Trophoblast cell (in vitro differentiated cells and primary cell): ENCODE measurements around the gene ADRB2.
A peak's percentile ranks its signal among the peaks of the same experiment; 100 is the strongest.

ENCODE experiments used
- DNase-seq, 2 donors: peaks; one replicate each; pipeline ENCODE4 v3.0.0-alpha.2; 2016
- H2AFZ ChIP-seq: 2 replicates; pipeline ENCODE4 v1.6.1; 2013; ENCODE audit warnings: low read length, moderate library complexity, mild to moderate bottlenecking; ENCODE audit not compliant: insufficient read depth, poor library complexity
- H2AK5ac ChIP-seq: 2 replicates; pipeline ENCODE4 v1.6.1; 2013; ENCODE audit warnings: mild to moderate bottlenecking, low read length
- H2BK120ac ChIP-seq: 2 replicates; pipeline ENCODE4 v1.6.1; 2013; ENCODE audit warnings: low read length, mild to moderate bottlenecking, moderate library complexity; ENCODE audit not compliant: insufficient read depth, poor library complexity
- H2BK12ac ChIP-seq: 2 replicates; pipeline ENCODE4 v1.6.1; 2013; ENCODE audit warnings: mild to moderate bottlenecking, low read length, moderate library complexity
- H2BK5ac ChIP-seq: 2 replicates; pipeline ENCODE4 v1.6.1; 2013; ENCODE audit warnings: low read length, low read depth, moderate library complexity, mild to moderate bottlenecking; ENCODE audit not compliant: poor library complexity
- H3K14ac ChIP-seq: 2 replicates; pipeline ENCODE4 v1.6.1; 2013; ENCODE audit warnings: mild to moderate bottlenecking, low read length
- H3K18ac ChIP-seq: 2 replicates; pipeline ENCODE4 v1.6.1; 2013; ENCODE audit warnings: mild to moderate bottlenecking, low read length
- H3K23ac ChIP-seq: 2 replicates; pipeline ENCODE4 v1.6.1; 2013; ENCODE audit warnings: low read length
- H3K27ac ChIP-seq: 2 replicates; pipeline ENCODE4 v1.5.1; 2013; ENCODE audit warnings: low read depth, mild to moderate bottlenecking, inconsistent platforms, low read length, moderate library complexity
- H3K27me3 ChIP-seq: 2 replicates; pipeline ENCODE4 v1.6.1; 2013; ENCODE audit warnings: inconsistent platforms, mild to moderate bottlenecking, low read length, moderate library complexity; ENCODE audit not compliant: insufficient read depth
- H3K36me3 ChIP-seq, 2 experiments: 1 replicate in 1 of 2; 2 replicates in 1 of 2; pipeline ENCODE4 v1.6.1; 2013; ENCODE audit warnings: low read length in 2 of 2, mild to moderate bottlenecking in 2 of 2, moderate library complexity in 1 of 2; ENCODE audit not compliant: insufficient read depth in 2 of 2, control insufficient read depth in 1 of 2
- H3K4ac ChIP-seq: 2 replicates; pipeline ENCODE4 v1.6.1; 2013; ENCODE audit warnings: low read depth, mild to moderate bottlenecking, low read length, moderate library complexity
- H3K4me1 ChIP-seq, 2 experiments: 1 replicate in 1 of 2; 2 replicates in 1 of 2; pipeline ENCODE4 v1.6.1; 2013; ENCODE audit warnings: low read length in 2 of 2, mild to moderate bottlenecking in 2 of 2, moderate library complexity in 1 of 2; ENCODE audit not compliant: insufficient read depth in 2 of 2, control insufficient read depth in 1 of 2
- H3K4me2 ChIP-seq: 2 replicates; pipeline ENCODE4 v1.6.1; 2013; ENCODE audit warnings: inconsistent platforms, mild to moderate bottlenecking, low read length, moderate library complexity
- H3K4me3 ChIP-seq: 2 replicates; pipeline ENCODE4 v1.5.1; 2013; ENCODE audit warnings: mild to moderate bottlenecking, low read depth, low read length, inconsistent platforms
- H3K79me1 ChIP-seq: one replicate; pipeline ENCODE4 v1.6.1; 2013; ENCODE audit warnings: low read length
- H3K79me2 ChIP-seq: 2 replicates; pipeline ENCODE4 v1.6.1; 2013; ENCODE audit warnings: low read length, mild to moderate bottlenecking; ENCODE audit not compliant: control insufficient read depth, insufficient read depth, poor library complexity
- H3K9ac ChIP-seq: 2 replicates; pipeline ENCODE4 v1.6.1; 2013; ENCODE audit warnings: mild to moderate bottlenecking, low read length
- H3K9me3 ChIP-seq: 2 replicates; pipeline ENCODE4 v1.6.1; 2013; ENCODE audit warnings: low read depth, mild to moderate bottlenecking, control low read depth, inconsistent platforms, low read length; ENCODE audit not compliant: insufficient read depth
- H4K12ac ChIP-seq: 2 replicates; pipeline ENCODE4 v1.6.1; 2013; ENCODE audit warnings: low read depth, mild to moderate bottlenecking, low read length, moderate library complexity
- H4K8ac ChIP-seq: 2 replicates; pipeline ENCODE4 v1.6.1; 2013; ENCODE audit warnings: low read depth, mild to moderate bottlenecking, low read length, moderate library complexity
- H4K91ac ChIP-seq: one replicate; pipeline ENCODE4 v1.6.1; 2013; ENCODE audit warnings: low read depth, mild to moderate bottlenecking, low read length, moderate library complexity
- WGBS: extraction: QIAGEN DNeasy Blood & Tissue Kit; methylation state at CpG from one replicate; pipeline ENCODE4 v1.1.7; 2013; ENCODE audit warnings: missing lambda C conversion rate; ENCODE audit not compliant: insufficient read length, insufficient coverage; ENCODE audit errors: extremely low coverage; 5-methylcytosine and 5-hydroxymethylcytosine counted together

ADRB2 gene

DNA sequence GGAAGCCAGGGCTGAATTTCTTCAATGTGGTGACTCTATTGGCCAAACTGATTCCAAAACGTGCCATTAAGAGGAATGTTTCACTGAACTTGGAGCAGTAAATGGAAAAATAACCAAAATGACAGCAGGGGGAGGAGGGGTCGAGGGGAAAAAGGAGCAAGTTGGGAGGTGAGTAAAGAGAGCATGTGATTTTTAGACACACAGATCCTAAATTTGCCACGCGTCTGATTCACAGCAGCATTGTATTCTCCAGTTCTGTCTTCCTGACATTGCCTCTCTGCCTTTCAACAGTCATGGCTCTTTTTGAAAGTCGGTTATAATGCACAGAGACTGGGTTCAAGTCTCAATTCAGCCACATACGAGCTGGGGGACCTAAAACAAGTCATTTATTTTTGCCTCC lies 22.0 kb upstream of the ADRB2 start:
- Histone ChIP-seq H3K4me2 (no peak overlapping the region), H3K27me3 (no peaks in the 10 kb centered on the region), H4K12ac (no peak overlapping the region)

DNA sequence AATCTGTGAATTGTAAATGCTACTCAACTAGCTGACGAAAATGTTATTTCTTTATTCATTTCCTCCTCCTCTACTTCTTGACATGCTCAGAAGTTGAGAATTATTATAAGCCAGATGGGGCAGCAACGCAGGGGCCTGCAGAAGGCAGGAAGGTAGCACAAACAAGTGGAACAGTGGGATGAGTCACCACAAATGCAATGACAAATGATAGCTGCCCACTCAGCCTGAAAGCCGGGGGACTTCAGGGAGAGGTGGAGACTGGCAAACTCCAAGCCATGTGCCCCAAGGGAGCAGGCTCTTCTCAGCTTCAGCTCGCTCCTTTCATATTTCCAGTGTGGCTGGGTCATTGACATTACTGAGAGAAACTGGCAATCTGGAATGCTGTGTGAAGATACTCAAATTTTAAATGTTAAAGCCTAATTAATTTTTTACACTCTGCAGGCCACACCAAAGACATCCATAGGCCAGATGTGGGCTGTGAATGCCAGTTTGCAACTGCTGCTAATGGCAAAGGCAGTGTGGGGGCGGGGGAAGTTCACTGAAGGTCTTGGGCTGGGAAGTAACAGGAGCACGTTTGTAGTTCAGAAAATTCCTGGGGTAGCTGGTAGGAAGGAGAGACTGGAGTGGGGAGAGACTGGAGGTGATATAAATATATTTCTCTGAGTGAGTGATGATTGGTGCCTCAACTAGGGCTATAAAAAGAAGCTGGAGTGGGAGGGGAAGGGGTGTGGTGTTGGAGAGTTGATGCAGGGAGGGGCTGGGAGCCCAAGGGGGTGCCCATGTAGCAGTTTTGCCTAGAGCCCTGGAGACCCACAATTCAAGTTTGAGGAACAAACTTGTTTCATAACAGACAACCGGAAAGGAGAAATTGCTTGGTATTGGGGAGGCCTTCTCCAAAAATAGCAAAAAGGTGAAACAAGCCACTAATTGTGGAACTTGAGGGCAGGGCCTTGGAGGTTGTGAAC lies 20.8 kb upstream of the ADRB2 start:
- peaks cover 2% of the 10 kb centered on the region for H3K9me3 ChIP-seq
- no peaks in the 10 kb centered on the region for H3K36me3 ChIP-seq
- H4K91ac ChIP-seq: no peak overlapping the region
- no peak overlapping the region for H2BK5ac ChIP-seq
- H3K27me3 ChIP-seq: no peaks in the 10 kb centered on the region
- H3K4me3 ChIP-seq: no peak overlapping the region
- H3K23ac ChIP-seq: no peak overlapping the region
- H3K14ac ChIP-seq: no peak overlapping the region
- no peak overlapping the region for H2BK120ac ChIP-seq
- H3K79me2 ChIP-seq: no peaks in the 10 kb centered on the region
- no peak overlapping the region for H4K12ac ChIP-seq
- H3K79me1 ChIP-seq: no peaks in the 10 kb centered on the region
- no peak overlapping the region for H3K4ac ChIP-seq
- no peak overlapping the region for H3K18ac ChIP-seq
- no peak overlapping the region for H3K9ac ChIP-seq
- no peak overlapping the region for H3K27ac ChIP-seq
- H2BK12ac ChIP-seq: no peak overlapping the region
- WGBS: no CpG with 5 or more reads among the region's 7 CpGs
- H3K4me2 ChIP-seq: no peak overlapping the region
- peaks cover 2 to 5% of the 10 kb centered on the region in 2 experiments for H3K4me1 ChIP-seq
- no peak overlapping the region for H2AK5ac ChIP-seq
- DNase-seq: no peak
- no peak overlapping the region for H2AFZ ChIP-seq
- no peak overlapping the region for H4K8ac ChIP-seq

More for the DNA sequence above, 22.0 kb upstream of the ADRB2 start:
- Histone ChIP-seq H3K9me3 (peaks cover 2% of the 10 kb centered on the region), H3K4ac (no peak overlapping the region), H2BK5ac (no peak overlapping the region), H4K8ac (no peak overlapping the region), H3K27ac (no peak overlapping the region), H3K36me3 (no peaks in the 10 kb centered on the region), H2BK120ac (no peak overlapping the region), H3K79me1 (no peaks in the 10 kb centered on the region), H2BK12ac (no peak overlapping the region), H3K4me1 (peaks cover 2 to 5% of the 10 kb centered on the region in 2 experiments), H2AFZ (no peak overlapping the region), H3K14ac (no peak overlapping the region), H3K23ac (no peak overlapping the region), H3K4me3 (no peak overlapping the region), H3K18ac (no peak overlapping the region), H3K79me2 (no peaks in the 10 kb centered on the region), H2AK5ac (no peak overlapping the region), H3K9ac (no peak overlapping the region), H4K91ac (no peak overlapping the region)
- WGBS: no CpG with 5 or more reads among the region's 6 CpGs
- no peak for DNase-seq

GRCh38 chr5:148806520-148806931 lies 19.9 kb upstream of the ADRB2 start:
- no peak overlapping the region for H3K18ac ChIP-seq
- peaks cover 2 to 5% of the 10 kb centered on the region in 2 experiments for H3K4me1 ChIP-seq

DNA sequence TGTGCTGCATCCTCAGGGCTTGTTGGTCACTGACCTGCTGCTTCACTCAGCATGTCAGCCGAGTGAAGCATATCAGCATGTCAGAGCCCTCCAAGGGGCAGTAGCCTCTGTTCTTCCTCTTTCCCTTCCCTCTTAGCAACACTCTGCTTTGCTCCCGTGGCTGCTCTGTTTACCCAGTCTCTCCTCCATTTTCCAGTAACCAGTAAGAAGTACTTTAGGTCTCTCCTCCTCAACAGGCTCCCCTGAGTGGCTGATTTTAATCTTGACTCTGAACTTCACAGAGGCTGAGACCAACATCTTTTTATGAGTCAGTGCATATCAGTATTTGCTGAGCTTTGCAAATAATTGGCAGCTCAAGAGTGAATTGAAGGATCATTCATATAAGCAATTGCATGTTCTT lies 18.6 kb upstream of the ADRB2 start:
- Histone ChIP-seq H2AFZ (no peak overlapping the region), H3K27me3 (no peaks in the 10 kb centered on the region), H3K4me1 (peaks cover 2 to 5% of the 10 kb centered on the region in 2 experiments), H3K79me1 (no peaks in the 10 kb centered on the region), H3K4ac (no peak overlapping the region), H4K12ac (no peak overlapping the region), H3K9ac (no peak overlapping the region), H2AK5ac (no peak overlapping the region), H3K9me3 (peaks cover 2% of the 10 kb centered on the region), H2BK120ac (no peak overlapping the region), H3K27ac (peak overlapping the region; percentile 3), H4K91ac (no peak overlapping the region), H3K23ac (no peak overlapping the region), H2BK5ac (peak overlapping the region; percentile 4), H3K36me3 (no peaks in the 10 kb centered on the region), H4K8ac (no peak overlapping the region), H3K79me2 (no peaks in the 10 kb centered on the region), H3K4me2 (no peak overlapping the region), H3K4me3 (no peak overlapping the region), H2BK12ac (no peak overlapping the region), H3K14ac (peak overlapping the region; percentile 6), H3K18ac (no peak overlapping the region)
- no peak for DNase-seq
- whole genome bisulfite sequencing: no CpG with 5 or more reads among the region's 2 CpGs

More at GRCh38 chr5:148806520-148806931, 19.9 kb upstream of the ADRB2 start:
- Histone ChIP-seq H3K4me3 (no peak overlapping the region), H3K27ac (no peak overlapping the region), H4K8ac (no peak overlapping the region), H3K14ac (no peak overlapping the region), H2BK12ac (peak overlapping the region; percentile 63), H4K12ac (no peak overlapping the region), H2BK5ac (no peak overlapping the region), H3K9ac (no peak overlapping the region), H4K91ac (no peak overlapping the region), H2AK5ac (no peak overlapping the region), H3K4me2 (no peak overlapping the region), H3K79me2 (no peaks in the 10 kb centered on the region), H3K23ac (no peak overlapping the region), H3K4ac (no peak overlapping the region), H3K36me3 (no peaks in the 10 kb centered on the region), H2AFZ (no peak overlapping the region), H3K79me1 (no peaks in the 10 kb centered on the region), H2BK120ac (no peak overlapping the region), H3K9me3 (peaks cover 2% of the 10 kb centered on the region), H3K27me3 (no peaks in the 10 kb centered on the region)
- WGBS: no CpG with 5 or more reads among the region's 4 CpGs
- no peak for DNase-seq
